ENCODE measurements around the gene CCDC191.

DNA sequence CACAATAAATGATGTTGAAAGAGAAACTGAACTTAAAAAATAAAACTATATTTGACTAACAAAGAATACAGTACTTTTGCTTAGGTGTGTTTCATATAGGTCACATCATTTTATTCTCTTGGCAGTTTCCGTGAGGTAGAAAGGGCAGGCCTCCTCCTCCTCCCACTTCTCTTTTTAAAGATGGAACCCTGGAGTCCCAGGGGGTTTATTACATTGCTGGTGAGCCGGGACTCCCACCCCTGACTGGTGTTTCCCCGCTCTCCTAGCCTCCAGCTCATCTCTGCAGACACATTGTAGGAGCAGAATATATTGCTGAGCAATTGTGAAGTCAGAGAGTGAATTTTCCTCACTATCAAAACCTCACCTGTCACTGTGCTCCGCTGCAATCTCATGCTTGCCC lies 78.5 kb downstream of the CCDC191 start:
- TF ChIP-seq, protein P1, sequence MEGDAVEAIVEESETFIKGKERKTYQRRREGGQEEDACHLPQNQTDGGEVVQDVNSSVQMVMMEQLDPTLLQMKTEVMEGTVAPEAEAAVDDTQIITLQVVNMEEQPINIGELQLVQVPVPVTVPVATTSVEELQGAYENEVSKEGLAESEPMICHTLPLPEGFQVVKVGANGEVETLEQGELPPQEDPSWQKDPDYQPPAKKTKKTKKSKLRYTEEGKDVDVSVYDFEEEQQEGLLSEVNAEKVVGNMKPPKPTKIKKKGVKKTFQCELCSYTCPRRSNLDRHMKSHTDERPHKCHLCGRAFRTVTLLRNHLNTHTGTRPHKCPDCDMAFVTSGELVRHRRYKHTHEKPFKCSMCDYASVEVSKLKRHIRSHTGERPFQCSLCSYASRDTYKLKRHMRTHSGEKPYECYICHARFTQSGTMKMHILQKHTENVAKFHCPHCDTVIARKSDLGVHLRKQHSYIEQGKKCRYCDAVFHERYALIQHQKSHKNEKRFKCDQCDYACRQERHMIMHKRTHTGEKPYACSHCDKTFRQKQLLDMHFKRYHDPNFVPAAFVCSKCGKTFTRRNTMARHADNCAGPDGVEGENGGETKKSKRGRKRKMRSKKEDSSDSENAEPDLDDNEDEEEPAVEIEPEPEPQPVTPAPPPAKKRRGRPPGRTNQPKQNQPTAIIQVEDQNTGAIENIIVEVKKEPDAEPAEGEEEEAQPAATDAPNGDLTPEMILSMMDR (IDR thresholded peaks at IDR 0.05; ENCODE audit: low read length), result no peak
- no peak for TF ChIP-seq EZH2 (IDR thresholded peaks at IDR 0.05; ENCODE audit: borderline replicate concordance, low read length)

Measured in OCI-LY1 (cell line).